B cell (primary cell): ENCODE results near the gene SKIC2. TPM values are rescaled to one million over a fixed set of nuclear protein-coding genes. Genes with fewer than 3 reads are reported as not detected.

ENCODE experiments used
- ATAC-seq: fragments of 200-7000 bp; cut with Tn5 transposase; one replicate; pipeline ENCODE4 v1.10.0; 2021; ENCODE audit warnings: low read depth, mild to moderate bottlenecking, moderate number of reproducible peaks, moderate library complexity
- CTCF ChIA-PET: fragments of 350-600 bp; sonication (Branson Sonifier 250); formaldehyde crosslinking; loops from one replicate; lab custom pipeline; 2021; ENCODE audit warnings: antibody characterized with exemption, inconsistent platforms; lab: Charles Lee
- POLR2A ChIA-PET: fragments of 350-600 bp; sonication (Branson Sonifier 250); formaldehyde crosslinking; loops from one replicate; lab custom pipeline; 2021; ENCODE audit warnings: antibody characterized with exemption; lab: Charles Lee
- DNase-seq: peaks from one replicate; pipeline ENCODE4 v3.0.0; 2013
- H2AFZ ChIP-seq: 2 replicates; pipeline ENCODE4 v1.6.1; 2012; ENCODE audit warnings: mild to moderate bottlenecking, low read depth, low read length; ENCODE audit not compliant: insufficient read depth, poor library complexity, severe bottlenecking
- H3K27ac ChIP-seq, 2 donors: 1 replicate in 1 of 2; 2 replicates in 1 of 2; pipeline ENCODE4 v1.5.1; 2012 to 2013; ENCODE audit warnings: low read length in 2 of 2, mild to moderate bottlenecking in 2 of 2, moderate library complexity in 1 of 2
- H3K27me3 ChIP-seq, 4 experiments: fragments of 200-600 bp in 1 of 4; sonication (generic) in 1 of 4; replicated peaks in 1 of 4; 1 replicate in 2 of 4; 2 replicates in 2 of 4; pipeline versions ENCODE4 v1.6.1 to v1.7.0; 2013 to 2016; ENCODE audit warnings: low read length in 3 of 4, mild to moderate bottlenecking in 2 of 4, mixed read lengths in 1 of 4, moderate library complexity in 1 of 4; ENCODE audit not compliant: insufficient read depth in 4 of 4, control insufficient read depth in 3 of 4; ENCODE audit errors: control extremely low read depth in 1 of 4
- H3K36me3 ChIP-seq, 2 experiments: replicated peaks in 1 of 2; 1 replicate in 1 of 2; 2 replicates in 1 of 2; pipeline versions ENCODE4 v1.6.1 to v1.7.1; 2013; ENCODE audit warnings: low read length in 1 of 2; ENCODE audit not compliant: insufficient read depth in 2 of 2, control insufficient read depth in 1 of 2; ENCODE audit errors: control extremely low read depth in 1 of 2, extremely low read depth in 1 of 2
- H3K4me1 ChIP-seq, 2 donors: fragments of 200-600 bp in 1 of 2; sonication (generic) in 1 of 2; 1 replicate in 1 of 2; 2 replicates in 1 of 2; pipeline versions ENCODE4 v1.5.1 to v1.6.1; 2013 to 2017; ENCODE audit warnings: low read length in 2 of 2; ENCODE audit not compliant: control insufficient read depth in 2 of 2, insufficient read depth in 2 of 2
- H3K4me2 ChIP-seq: replicated peaks from 2 replicates; pipeline ENCODE3; 2012; ENCODE audit warnings: mild to moderate bottlenecking, low read depth, low read length; ENCODE audit not compliant: poor library complexity, severe bottlenecking
- H3K4me3 ChIP-seq, 5 experiments: fragments of 200-600 bp in 1 of 5; sonication (generic) in 1 of 5; 1 replicate in 3 of 5; 2 replicates in 2 of 5; pipeline versions ENCODE4 v1.5.1 to v1.7.0; 2011 to 2016; ENCODE audit warnings: low read length in 4 of 5, mild to moderate bottlenecking in 4 of 5, low read depth in 2 of 5, control low read depth in 1 of 5, moderate library complexity in 1 of 5; ENCODE audit not compliant: insufficient read depth in 1 of 5; ENCODE audit errors: control extremely low read depth in 1 of 5, extremely low read depth in 1 of 5
- H3K79me2 ChIP-seq: fragments of 200-600 bp; sonication (generic); one replicate; pipeline ENCODE4 v1.6.0; 2016; ENCODE audit warnings: low read length; ENCODE audit not compliant: control insufficient read depth, insufficient read depth
- H3K9ac ChIP-seq: fragments of 200-600 bp; sonication (generic); 2 replicates; pipeline ENCODE4 v1.6.1; 2017; ENCODE audit warnings: mild to moderate bottlenecking, low read length, moderate library complexity
- H3K9me3 ChIP-seq, 3 donors: one replicate each; pipeline versions ENCODE4 v1.6.1 to v1.7.1; 2013; ENCODE audit warnings: low read length in 2 of 3; ENCODE audit not compliant: control insufficient read depth in 2 of 3, insufficient read depth in 1 of 3; ENCODE audit errors: control extremely low read depth in 1 of 3
- H4K20me1 ChIP-seq: 2 replicates; pipeline ENCODE4 v1.6.0; 2012; ENCODE audit warnings: mild to moderate bottlenecking, low read length; ENCODE audit not compliant: insufficient read depth, control insufficient read depth, poor library complexity, severe bottlenecking
- H3K27ac Mint-ChIP-seq: one replicate; pipeline ENCODE4 v1.8.0; 2021; ENCODE audit warnings: mixed read lengths
- H3K27me3 Mint-ChIP-seq: one replicate; pipeline ENCODE4 v1.8.0; 2021; ENCODE audit warnings: mixed read lengths
- H3K4me1 Mint-ChIP-seq: one replicate; pipeline ENCODE4 v1.8.0; 2021; ENCODE audit warnings: mixed read lengths
- H3K4me3 Mint-ChIP-seq: one replicate; pipeline ENCODE4 v1.8.0; 2021; ENCODE audit warnings: mixed read lengths
- H3K9me3 Mint-ChIP-seq: one replicate; pipeline ENCODE4 v1.8.0; 2022; ENCODE audit warnings: mixed read lengths; ENCODE audit not compliant: insufficient read depth
- CTCF ChIP-seq: fragments of 200-600 bp; IDR thresholded peaks from one replicate; pipeline ENCODE4 v1.8.0; 2022; ENCODE audit warnings: antibody characterized with exemption, mild to moderate bottlenecking
- EZH2 ChIP-seq: IDR thresholded peaks from 2 replicates; pipeline ENCODE4 v1.6.1; 2012; ENCODE audit warnings: borderline replicate concordance, low read depth, mild to moderate bottlenecking, moderate library complexity, low read length; ENCODE audit not compliant: insufficient read depth, poor library complexity, severe bottlenecking
- WGBS: methylation state at CpG from one replicate; pipeline ENCODE4 v1.1.5; 2013; ENCODE audit warnings: missing lambda C conversion rate; ENCODE audit not compliant: insufficient coverage; 5-methylcytosine and 5-hydroxymethylcytosine counted together
- intact Hi-C: fragments of 100-400 bp; cut with micrococcal nuclease; formaldehyde crosslinking; loops from one replicate; pipeline ENCODE4 v1.10.0; 2022
- polyA plus RNA-seq: library from polyadenylated mRNA; depleted of rRNA; stranded (reverse); fragments of >200 nt; gene quantifications from 2 replicates; pipeline ENCODE4 v1.2.3, GENCODE V29; 2012
- total RNA-seq, 2 donors: library from RNA; stranded (reverse); fragments of 120-200 nt in 1 of 2; gene quantifications; 1 replicate in 1 of 2; 2 replicates in 1 of 2; pipeline versions ENCODE4 v1.2.3 to v1.2.4, GENCODE V29; 2013 to 2022

Gene SKIC2
- total and polyA plus RNA-seq, 2 donors (not counting 1 experiment from before 2014, with no cell fraction given), result 93.1 to 119 TPM

- no peaks in the 10 kb centered on the region for H3K9me3 Mint-ChIP-seq
- peak overlapping the region; percentile 100 for H3K27ac Mint-ChIP-seq
- TF ChIP-seq CTCF (no peak), EZH2 (no peak)
- peaks cover 11% of the 10 kb centered on the region for H3K79me2 ChIP-seq
- peak overlapping the region in 2 of 5 experiments; percentile 91 to 92 for H3K4me3 ChIP-seq
- peak overlapping the region; percentile 89 for H3K4me2 ChIP-seq
- H3K4me1 Mint-ChIP-seq, result peaks cover 34% of the 10 kb centered on the region
- ATAC-seq, result no peak
- DNase-seq, result peak; percentile 36
- peak overlapping the region; percentile 98 for H3K4me3 Mint-ChIP-seq
- ChIA-PET POLR2A (interaction anchor here (1.1 to 3.6 kb wide), 4 partner anchors 7 to 74 kb away, joined by 3 to 24 read pairs (median 6); partner anchors contain the start of genes EHMT2, NELFE and SKIC2), CTCF (interaction anchor here (1.8 kb wide), 1 partner anchor 11 kb away, joined by 10 read pairs; the partner anchor contains the start of genes NELFE and SKIC2)
- H3K27me3 ChIP-seq, result no peaks in the 10 kb centered on the region
- intact Hi-C loops, result loop anchor here (10.0 kb wide), 4 partner anchors 136 to 1906 kb away; partner anchors contain the start of genes CLIC1, HSD17B8, POLR1H and PPP1R11
- H3K27me3 Mint-ChIP-seq, result no peaks in the 10 kb centered on the region
- H3K9ac ChIP-seq, result peak overlapping the region; percentile 98
- H3K27ac ChIP-seq, result peak overlapping the region; percentile 96 to 100
- H3K4me1 ChIP-seq, result peaks cover 18 to 23% of the 10 kb centered on the region in 2 donors
- no peaks in the 10 kb centered on the region for H3K9me3 ChIP-seq
- no peaks in the 10 kb centered on the region for H4K20me1 ChIP-seq
- peaks cover 2 to 44% of the 10 kb centered on the region in 2 experiments for H3K36me3 ChIP-seq
- 89% methylated on average over 17 of the region's 18 CpGs for WGBS
- no peak overlapping the region for H2AFZ ChIP-seq
Observed at GRCh38 chr6:31970604-31971271, 11.8 kb downstream of the SKIC2 start.
